ENCODE data around the gene PTPN1. TPM values are rescaled to one million over a fixed set of nuclear protein-coding genes. Genes with fewer than 3 reads are reported as not detected.

The PTPN1 gene
- total and polyA plus RNA-seq, 2 of the 4 experiments (the other 2 are of a cell fraction), result 31.7 to 37.4 TPM

DNA sequence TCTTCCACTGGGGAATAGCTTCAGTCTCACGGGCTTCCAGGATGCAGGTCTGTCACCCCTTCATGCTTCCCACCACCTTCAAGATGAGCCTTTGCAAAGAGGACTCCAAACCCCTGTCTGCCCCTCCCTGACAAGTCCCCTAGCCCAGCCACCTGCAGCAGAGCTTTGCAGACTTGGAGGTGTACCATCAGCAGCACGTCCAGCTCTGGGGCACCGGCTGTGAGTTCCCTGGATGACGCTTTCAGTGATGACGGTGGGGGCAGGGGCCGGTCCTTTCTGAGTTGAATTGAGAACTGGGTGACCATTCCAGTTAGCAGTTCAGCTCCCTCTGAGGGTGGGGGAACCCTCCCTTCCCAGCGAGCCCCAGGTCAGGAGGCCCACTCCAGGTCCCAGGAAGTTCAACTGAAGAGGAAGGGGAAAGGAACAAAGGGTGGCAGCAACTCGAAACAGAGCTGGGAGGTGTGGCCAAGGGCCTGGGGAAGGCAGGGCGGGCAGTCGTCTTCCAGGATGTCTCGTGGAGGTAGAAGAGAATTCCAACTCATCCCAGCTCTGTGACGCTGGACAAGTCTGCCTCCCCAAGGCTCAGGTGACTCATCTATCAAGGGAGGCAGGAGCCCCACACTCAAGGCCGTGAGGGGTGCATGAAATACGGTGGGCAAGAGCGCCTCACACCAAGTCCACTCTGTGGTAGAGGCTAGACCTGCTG, 86.0 kb downstream of the PTPN1 start:
- no peak overlapping the region for H3K9ac ChIP-seq (ENCODE audit: low read depth, low read length)
- H3K4me1 ChIP-seq (ENCODE audit: control insufficient read depth, insufficient read depth, low read length), result peaks cover 10% of the 10 kb centered on the region; the same call in 1 of the 2 replicates
- no peak overlapping the region for H2BK120ac ChIP-seq (ENCODE audit: low read depth, low read length)
- POLR2A ChIA-PET (ENCODE audit: unreplicated experiment), result interaction anchor here (0.6 kb wide), 1 partner anchor 68 kb away, joined by 3 read pairs; no protein-coding TSS in a partner anchor
- H3K4me2 ChIP-seq (ENCODE audit: low read depth, low read length), result no peak overlapping the region
- no peak overlapping the region for H3K18ac ChIP-seq (ENCODE audit: low read depth, low read length)
- peak overlapping the region in 1 of 2 experiments; percentile 62; a peak in 1 of 4 replicates for H4K8ac ChIP-seq (ENCODE audit: low read depth in 2 of 2, low read length in 2 of 2)
- H4K91ac ChIP-seq (ENCODE audit: insufficient read depth, low read depth, low read length), result peak overlapping the region; percentile 34
- peaks cover 15% of the 10 kb centered on the region; the same call in 1 of the 2 replicates for H3K9me1 ChIP-seq (ENCODE audit: insufficient read depth, low read length)
- H3K4me3 ChIP-seq (ENCODE audit: insufficient read depth, low read depth, low read length), result no peak overlapping the region
- peak overlapping the region; percentile 75 for H2AFZ ChIP-seq (replicated peaks; ENCODE audit: low read length, poor library complexity)
- H3K9me3 ChIP-seq (ENCODE audit: control insufficient read depth, insufficient read depth, low read length), result no peaks in the 10 kb centered on the region
- no peak overlapping the region; the same call in 2 of the 3 replicates for H2BK15ac ChIP-seq (ENCODE audit: low read depth, low read length)
- H3K4ac ChIP-seq (ENCODE audit: low read depth, low read length), result peak overlapping the region; percentile 74
- H2AK9ac ChIP-seq (replicated peaks; ENCODE audit: low read depth, low read length, poor library complexity), result peak overlapping the region; percentile 91
- no TSS peak for BruUV-seq (replicated peaks)
- dilution Hi-C loops (cut with HindIII; ENCODE audit: low sequenced_read_pairs, unreplicated experiment) (no loop called here), in situ Hi-C loops (cut with MboI; ENCODE audit: low sequenced_read_pairs) (no loop called here), intact Hi-C loops (cut with micrococcal nuclease) (no loop called here)
- H3K79me1 ChIP-seq (ENCODE audit: low read depth in 1 of 2, low read length in 2 of 2), result 0 out of 4 replicates have a peak, but pooled peaks cover 0 to 5% of the 10 kb centered on the region in 2 experiments
- H2AK5ac ChIP-seq (ENCODE audit: low read depth, low read length), result peak overlapping the region; percentile 82
- DNase-seq (peak; percentile 24), ATAC-seq (ENCODE audit: low read depth) (peak; percentile 3)
- no peaks in the 10 kb centered on the region for H3K27me3 ChIP-seq (ENCODE audit: control insufficient read depth, insufficient read depth, low read length)
- H3K56ac ChIP-seq (ENCODE audit: extremely low read depth, insufficient read depth, low read length), result no peak overlapping the region
- CTCF ChIA-PET, result interaction anchor here (0.6 kb wide), 1 partner anchor 549 kb away, joined by 3 read pairs; no protein-coding TSS in a partner anchor
- no peaks in the 10 kb centered on the region; the same call in 1 of the 2 replicates for H4K20me1 ChIP-seq (ENCODE audit: insufficient read depth, low read length)
- H3K36me3 ChIP-seq (ENCODE audit: control insufficient read depth, insufficient read depth, low read length), result peaks cover 11% of the 10 kb centered on the region
- TF ChIP-seq FOS (IDR thresholded peaks at IDR 0.05; ENCODE audit: low read depth, low read length), result no peak
- no peak for TF ChIP-seq MAZ (IDR thresholded peaks at IDR 0.05; ENCODE audit: borderline replicate concordance, low read depth, low read length)
- TF ChIP-seq MAFK (IDR thresholded peaks at IDR 0.05; ENCODE audit: low read depth, low read length), result no peak
- TF ChIP-seq NFE2L2 (IDR thresholded peaks at IDR 0.05; ENCODE audit: low read depth, low read length), result no peak
- TF ChIP-seq CEBPB (IDR thresholded peaks at IDR 0.05; ENCODE audit: low read depth, low read length), result no peak
- TF ChIP-seq, protein P1, sequence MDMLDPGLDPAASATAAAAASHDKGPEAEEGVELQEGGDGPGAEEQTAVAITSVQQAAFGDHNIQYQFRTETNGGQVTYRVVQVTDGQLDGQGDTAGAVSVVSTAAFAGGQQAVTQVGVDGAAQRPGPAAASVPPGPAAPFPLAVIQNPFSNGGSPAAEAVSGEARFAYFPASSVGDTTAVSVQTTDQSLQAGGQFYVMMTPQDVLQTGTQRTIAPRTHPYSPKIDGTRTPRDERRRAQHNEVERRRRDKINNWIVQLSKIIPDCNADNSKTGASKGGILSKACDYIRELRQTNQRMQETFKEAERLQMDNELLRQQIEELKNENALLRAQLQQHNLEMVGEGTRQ (IDR thresholded peaks at IDR 0.05; ENCODE audit: low read depth, low read length), result no peak
- TF ChIP-seq RCOR1 (IDR thresholded peaks at IDR 0.05; ENCODE audit: insufficient replicate concordance, low read length), result no peak
- H2BK20ac ChIP-seq (ENCODE audit: low read depth, low read length), result no peak overlapping the region
- H3K23ac ChIP-seq (ENCODE audit: low read depth, low read length), result no peak overlapping the region; the same call in 1 of the 2 replicates
- peak overlapping the region; percentile 79 for H3K14ac ChIP-seq (replicated peaks; ENCODE audit: low read depth, low read length)
- H2BK5ac ChIP-seq (ENCODE audit: low read depth, low read length, poor library complexity, severe bottlenecking), result no peak overlapping the region
- H3K27ac ChIP-seq (ENCODE audit: insufficient read depth, low read length), result no peak overlapping the region
- no peak overlapping the region; the same call in 1 of the 2 replicates for H4K5ac ChIP-seq (ENCODE audit: low read depth, low read length)
- 43% methylated on average over 1 of the region's 15 CpGs; no CpG with 5 or more reads in 1 of the 2 experiments for WGBS, 2 experiments (ENCODE audit: extremely low coverage in 2 of 2, insufficient read length in 1 of 2)
